Measurements from ENCODE around the gene FAM229B.

- no peak for TF ChIP-seq EP300 (IDR thresholded peaks at IDR 0.05)
- no peak for TF ChIP-seq CTCF (IDR thresholded peaks at IDR 0.05)
- TF ChIP-seq POLR2A (IDR thresholded peaks at IDR 0.05): no peak
Observed at GRCh38 chr6:112040956-112041355, 46.4 kb upstream of the FAM229B start.

All from ovary (tissue), 3 donors.